Right ventricle myocardium inferior (tissue), 1 donor: Measurements from ENCODE around the gene IL11RA. TPM values are rescaled to one million over a fixed set of nuclear protein-coding genes. Genes with fewer than 3 reads are reported as not detected.

Experiments
- ATAC-seq: fragments of 200-7000 bp; cut with Tn5 transposase; one replicate; pipeline ENCODE4 v1.9.1; 2020; ENCODE audit warnings: mild to moderate bottlenecking, moderate library complexity
- DNase-seq: peaks from one replicate; pipeline ENCODE4 v3.0.0; 2021; ENCODE audit errors: missing footprints
- intact Hi-C: fragments of 100-400 bp; cut with DNase I; formaldehyde crosslinking; loops from one replicate; pipeline ENCODE4 v1.11.0; 2022
- long read RNA-seq: library from polyadenylated mRNA; unstranded; transcript quantifications from one replicate; pipeline ENCODE4 v2.0.0, GENCODE V29; 2021
- total RNA-seq: library from RNA; stranded (reverse); fragmentation: NEBNext Ultra II Directional; extraction: Animal tissue kit (Norgen Biotek cat#: 25700); gene quantifications from one replicate; pipeline ENCODE4 v1.2.1, GENCODE V29; 2021
- donor health status: DM: no; HTN: yes; CAD: no; lungs with severe emphysema.

Gene IL11RA
- total RNA-seq = 43.6 TPM
- long read RNA-seq, transcript IL11RA-202 (13 exons, 1,700 nt) = major isoform, 16 of 39 reads
- long read RNA-seq, partial matches to known transcripts = 8 of 39 reads
- long read RNA-seq, other reads (novel, unspliced or antisense) = 13 of 39 reads

DNA sequence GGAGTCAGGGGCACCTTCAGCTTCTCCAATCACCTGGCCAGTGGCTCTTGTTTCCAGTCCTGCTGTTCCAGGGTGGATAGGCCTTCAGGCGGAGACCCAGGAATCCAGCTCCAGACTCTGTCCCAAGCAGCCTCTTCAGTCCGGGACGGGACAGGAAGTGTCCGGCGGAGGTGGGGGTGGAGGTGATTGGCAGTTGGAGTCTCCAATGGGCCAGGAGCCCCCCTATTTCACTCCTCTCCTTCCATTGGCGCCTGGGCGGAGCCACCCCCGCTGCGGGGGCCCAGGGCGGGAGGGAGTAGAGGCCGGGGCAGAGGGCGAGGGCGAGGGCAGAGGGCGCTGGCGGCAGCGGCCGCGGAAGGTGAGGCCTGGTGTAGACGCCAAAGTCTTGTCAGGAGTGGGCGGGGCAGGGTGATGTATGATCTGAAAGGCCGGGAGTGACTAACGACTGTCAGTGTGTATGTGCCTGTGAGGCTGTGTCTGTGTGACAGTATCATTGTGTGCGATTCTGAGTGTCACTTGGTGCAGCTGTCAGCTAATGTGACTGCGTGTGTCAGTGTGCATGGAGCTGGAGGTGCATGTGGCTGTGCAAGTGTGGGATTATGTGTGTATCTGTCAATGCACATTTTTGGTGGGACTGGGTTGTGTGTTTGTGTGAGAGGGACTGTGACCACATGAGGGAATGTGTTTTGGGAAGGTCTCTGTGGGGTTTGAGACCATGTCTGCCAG lies at the start of gene IL11RA:
Gene IL11RA (plus strand): TSS at position 310 of the 726 bp plus-strand sequence. CDS start 3,033 bp downstream, outside the sequence.
- ATAC-seq (peak; percentile 87), DNase-seq (peak; percentile 93)
- intact Hi-C loops = no loop called here

DNA sequence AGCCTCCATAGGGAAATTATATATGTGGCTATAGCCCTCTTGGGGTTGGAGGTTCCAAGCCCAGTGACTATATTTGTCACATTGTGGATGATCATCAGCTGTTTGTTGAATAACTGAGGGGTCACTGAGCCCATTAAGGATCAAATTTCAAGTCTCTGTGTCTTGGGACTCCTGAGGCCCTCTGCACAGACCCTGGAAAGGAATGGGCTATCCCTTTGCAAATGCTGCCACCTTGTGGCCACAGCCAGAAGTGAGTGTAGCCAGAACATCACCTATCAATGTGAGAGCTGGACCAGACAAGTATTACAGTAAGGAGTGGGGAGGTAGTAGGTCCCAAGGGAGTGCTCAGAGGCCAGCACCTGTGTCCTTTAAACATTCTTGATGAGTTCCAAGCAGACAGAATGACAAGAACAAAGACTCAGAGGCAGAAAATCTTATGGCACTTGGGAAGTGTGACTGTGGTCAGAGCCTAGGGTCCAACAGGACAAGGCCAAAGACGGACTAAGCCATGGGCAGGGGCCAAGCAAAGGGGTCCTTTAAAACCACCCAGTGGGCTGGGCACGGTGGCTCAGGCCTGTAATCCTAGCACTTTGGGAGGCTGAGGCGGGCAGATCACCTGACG lies 48.3 kb upstream of the IL11RA start:
- intact Hi-C loops = loop anchor here (2.0 to 5.0 kb wide), 2 partner anchors 55 to 271 kb away; no protein-coding TSS in a partner anchor
- DNase-seq (peak; percentile 90), ATAC-seq (peak; percentile 84)

DNA sequence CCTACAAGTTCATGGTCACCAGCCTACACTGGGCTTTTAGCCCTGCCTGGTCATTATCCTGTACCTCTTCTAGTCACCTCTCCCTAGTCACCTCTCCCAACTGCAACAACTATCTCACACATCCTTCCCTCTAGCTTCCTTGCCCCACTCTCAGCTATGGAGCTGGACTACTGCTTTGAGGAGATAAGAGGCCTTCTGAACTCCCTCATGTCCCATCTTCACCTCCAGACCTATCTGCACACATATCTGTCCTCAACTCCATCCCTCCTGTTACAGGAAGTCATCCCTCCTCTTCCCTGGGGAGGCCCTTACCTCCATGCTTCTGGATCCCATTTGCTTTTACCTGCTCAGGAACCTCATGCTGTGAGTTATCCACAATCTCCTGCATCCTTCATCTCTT lies 45.8 kb upstream of the IL11RA start:
- intact Hi-C loops = no loop called here
- DNase-seq (no peak), ATAC-seq (no peak)

DNA sequence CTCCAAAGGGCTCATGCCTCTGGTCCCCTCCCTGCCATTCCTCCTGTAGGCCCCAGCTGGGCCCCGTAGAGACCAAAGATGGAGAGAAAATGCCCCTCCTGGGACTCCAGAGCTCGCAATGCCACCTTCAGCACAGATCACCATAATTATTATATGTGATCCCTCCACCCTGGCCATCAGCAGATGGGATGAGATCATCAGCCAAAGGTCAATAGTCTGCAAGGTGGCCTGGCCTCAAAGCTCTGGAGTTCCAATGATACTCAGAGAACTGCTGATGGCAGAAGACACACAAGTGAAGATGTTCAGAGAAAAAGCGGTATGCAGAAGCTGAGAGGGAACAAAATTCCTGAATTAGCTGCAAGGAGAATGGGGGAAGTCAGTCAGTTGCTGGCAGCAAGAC lies 45.1 kb upstream of the IL11RA start:
- ATAC-seq = no peak
- intact Hi-C loops = no loop called here
- no peak for DNase-seq

DNA sequence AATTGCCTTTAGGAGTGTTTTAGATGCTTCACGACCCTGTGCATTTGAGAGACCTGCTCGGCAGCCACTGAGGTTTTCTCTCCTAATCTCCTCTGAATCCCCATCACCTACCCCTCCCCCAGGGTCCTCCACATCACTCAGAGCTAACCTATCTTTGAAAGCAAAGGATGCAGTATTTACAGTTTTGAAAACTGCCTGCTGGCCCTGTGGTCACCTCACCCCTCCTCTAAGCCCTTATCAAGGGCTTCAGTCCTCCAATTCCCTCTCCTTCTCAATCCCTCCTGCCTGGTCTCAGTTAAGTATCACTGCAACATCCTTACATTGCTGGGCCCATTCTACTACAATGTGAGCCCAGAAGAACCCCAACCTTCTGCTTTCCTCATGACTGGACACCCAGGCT lies 44.7 kb upstream of the IL11RA start:
- DNase-seq = no peak
- intact Hi-C loops = no loop called here
- no peak for ATAC-seq

DNA sequence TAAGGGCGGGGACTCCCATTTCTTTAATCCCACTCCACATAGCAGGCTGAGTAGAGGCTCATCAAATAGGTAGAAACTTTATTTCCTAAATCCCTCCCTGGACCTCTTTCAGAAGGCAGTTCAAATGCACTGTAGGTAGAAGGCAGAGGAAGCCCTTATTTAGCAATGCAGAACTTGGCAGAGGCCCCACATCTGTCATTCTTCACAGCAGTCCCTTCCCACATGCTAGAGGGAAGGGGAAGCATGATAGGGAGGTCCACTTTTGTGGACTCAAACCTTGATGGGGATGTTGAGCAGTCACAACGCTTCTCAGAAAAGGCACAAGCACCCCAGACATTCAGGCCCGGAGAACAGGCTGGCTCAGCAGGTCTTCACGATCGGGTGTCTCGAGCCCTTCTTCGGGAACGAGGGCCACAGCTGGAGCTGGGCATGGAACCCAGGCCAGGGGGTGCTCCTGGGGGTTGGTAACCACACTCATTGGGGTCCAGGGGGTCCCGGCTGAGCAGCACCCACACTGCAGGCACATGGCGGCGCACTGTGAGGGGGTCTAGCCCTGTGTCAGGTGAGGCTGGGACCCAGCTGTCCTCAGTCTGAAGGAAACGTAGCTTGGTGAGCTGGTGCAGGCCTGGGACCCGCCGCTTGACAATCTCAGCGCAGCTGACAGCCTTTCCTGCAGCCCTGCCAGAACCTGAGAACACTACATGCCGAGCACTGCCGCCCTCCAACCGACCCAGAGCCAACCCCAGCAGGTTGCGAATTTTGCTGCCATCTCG lies 41.4 kb upstream of the IL11RA start:
- intact Hi-C loops = loop anchor here (10.0 kb wide), 1 partner anchor 486 kb away; the partner anchor contains the start of gene DCAF12
- ATAC-seq (peak; percentile 35), DNase-seq (no peak)

DNA sequence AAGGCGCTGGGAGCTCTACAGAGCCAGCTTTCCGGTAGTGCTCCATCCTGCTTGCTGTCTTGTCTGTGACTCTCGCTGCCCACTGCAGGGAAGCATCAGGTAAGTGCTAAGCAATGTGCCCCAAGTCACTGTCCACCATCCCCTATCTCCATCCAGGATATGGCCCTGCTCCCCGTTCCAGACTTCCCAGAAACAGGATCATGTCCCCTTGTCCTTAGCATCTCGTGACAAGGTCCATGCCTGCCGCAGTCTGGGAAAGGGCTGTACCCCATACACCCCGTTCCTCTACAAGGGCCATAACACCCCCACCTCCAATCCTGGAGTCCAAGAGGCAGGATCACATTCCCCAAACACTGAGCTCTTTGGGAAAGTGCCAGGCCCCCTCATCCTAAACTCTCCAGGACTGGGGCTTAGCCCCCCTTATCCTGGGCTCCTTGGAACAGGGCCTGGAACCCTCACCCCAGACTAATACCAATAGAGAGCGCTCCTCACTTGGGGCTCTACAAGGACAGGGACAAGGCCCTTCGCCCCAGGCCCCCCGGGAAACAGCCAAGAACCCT lies 40.7 kb upstream of the IL11RA start:
- intact Hi-C loops = loop anchor here (10.0 kb wide), 1 partner anchor 487 kb away; the partner anchor contains the start of gene DCAF12
- ATAC-seq (peak; percentile 10), DNase-seq (no peak)

DNA sequence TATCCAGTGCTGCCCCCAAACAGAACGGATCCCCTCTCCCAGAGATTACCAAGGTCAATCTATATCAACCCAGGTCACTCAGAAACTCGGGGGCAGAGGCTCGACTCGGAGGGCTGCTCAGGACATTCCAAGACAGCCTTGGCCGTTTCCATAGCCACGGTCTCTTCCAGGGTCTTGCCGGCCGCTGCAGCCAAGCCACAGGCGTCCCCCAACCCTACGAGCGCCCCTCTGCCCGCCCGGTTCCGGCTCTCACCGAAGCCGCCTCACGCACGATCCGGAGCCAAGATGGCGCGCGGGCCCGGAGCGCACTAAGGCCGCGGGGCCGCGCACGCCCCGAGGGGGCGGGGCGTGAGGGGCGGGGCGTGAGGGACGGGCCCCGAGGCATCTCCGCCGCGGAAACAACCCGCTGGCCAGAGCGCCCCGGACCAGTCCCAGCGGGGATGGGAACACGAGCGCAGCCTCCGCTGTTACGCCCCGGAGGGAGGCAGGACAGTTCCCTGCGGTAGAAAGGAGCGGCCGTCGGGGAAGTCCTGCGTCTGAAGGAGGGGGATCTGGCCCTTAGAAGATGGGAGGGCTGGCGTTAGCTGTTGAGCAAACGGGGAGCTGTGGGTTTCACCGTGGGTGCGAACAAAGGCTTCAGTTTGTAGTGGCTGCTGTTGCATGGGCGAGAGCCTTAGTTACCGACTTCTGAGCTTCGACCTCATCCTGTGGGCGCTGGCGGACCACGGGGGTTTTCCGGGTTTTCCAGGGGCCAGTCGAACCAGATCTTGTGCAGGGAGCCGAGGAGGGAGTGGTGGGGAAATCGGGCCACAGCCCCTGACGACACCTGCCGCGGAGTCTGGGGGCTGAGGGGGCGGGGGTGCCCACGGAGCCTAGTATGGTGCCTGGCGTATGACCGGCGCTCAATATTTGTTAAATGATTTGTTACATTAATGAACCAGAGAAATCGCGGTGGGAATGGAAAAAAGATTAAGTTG lies 39.9 kb upstream of the IL11RA start, which contains the start of gene RPP25L:
Gene RPP25L (minus strand): TSS at position 287 of the 977 bp plus-strand sequence. CDS start 801 bp downstream, outside the sequence.
- peak; percentile 95 for DNase-seq
- intact Hi-C loops = loop anchor here (1.0 to 10.0 kb wide), 2 partner anchors 22 to 487 kb away; partner anchors contain the start of gene DCAF12
- ATAC-seq = peak; percentile 95

DNA sequence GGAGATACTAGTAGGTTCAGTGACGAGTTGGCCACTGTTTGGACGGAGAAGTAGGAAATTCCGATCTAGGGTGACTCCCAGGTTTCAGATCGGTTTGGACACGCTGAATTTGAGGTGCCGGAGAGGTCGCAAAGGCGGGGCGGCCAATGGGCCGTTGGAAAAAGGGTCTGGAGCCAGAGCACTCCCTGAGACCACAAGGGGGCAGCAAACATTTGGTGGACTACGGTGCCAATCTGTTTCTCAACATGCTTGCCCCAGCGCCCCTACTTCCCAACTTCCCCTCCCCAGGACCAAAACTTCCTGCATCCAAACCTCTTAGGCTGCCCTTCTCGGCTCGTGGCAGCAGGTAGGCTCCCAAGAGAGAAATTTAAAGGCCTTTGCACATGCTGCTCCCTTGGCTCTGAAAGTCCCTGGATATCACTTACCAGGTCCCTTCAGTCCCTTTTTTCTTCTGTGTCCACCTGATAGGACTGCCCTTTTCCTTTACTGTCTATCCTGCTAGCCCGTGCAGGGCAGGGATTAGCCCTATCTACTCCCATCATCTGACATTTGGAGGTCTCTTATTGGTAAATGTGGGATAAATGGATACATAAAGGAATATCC lies 39.1 kb upstream of the IL11RA start:
- DNase-seq (peak; percentile 86), ATAC-seq (peak; percentile 70)
- intact Hi-C loops = loop anchor here (1.0 to 10.0 kb wide), 2 partner anchors 21 to 488 kb away; partner anchors contain the start of gene DCAF12

DNA sequence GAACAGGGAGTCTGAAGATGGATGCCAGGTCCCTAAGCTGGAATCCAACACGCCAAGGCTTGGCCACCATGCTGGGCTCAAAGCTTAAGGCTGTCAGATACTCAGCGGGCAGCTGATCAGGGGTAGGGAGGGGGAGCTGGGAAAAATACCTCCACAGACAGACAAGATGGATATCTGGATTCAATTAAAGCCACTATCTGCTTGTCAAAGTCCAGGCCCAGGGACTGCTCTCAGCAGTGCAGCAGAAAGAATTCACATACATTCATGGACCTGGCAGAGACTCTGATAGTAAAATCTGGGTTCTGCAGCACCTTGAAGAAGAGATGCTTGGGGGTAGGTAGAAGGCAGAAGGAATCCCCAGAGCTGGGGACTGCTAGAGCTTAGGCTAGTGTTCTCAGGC lies 36.9 kb upstream of the IL11RA start:
- no peak for ATAC-seq
- no peak for DNase-seq
- intact Hi-C loops = loop anchor here (10.0 kb wide), 1 partner anchor 490 kb away; the partner anchor contains the start of gene DCAF12

DNA sequence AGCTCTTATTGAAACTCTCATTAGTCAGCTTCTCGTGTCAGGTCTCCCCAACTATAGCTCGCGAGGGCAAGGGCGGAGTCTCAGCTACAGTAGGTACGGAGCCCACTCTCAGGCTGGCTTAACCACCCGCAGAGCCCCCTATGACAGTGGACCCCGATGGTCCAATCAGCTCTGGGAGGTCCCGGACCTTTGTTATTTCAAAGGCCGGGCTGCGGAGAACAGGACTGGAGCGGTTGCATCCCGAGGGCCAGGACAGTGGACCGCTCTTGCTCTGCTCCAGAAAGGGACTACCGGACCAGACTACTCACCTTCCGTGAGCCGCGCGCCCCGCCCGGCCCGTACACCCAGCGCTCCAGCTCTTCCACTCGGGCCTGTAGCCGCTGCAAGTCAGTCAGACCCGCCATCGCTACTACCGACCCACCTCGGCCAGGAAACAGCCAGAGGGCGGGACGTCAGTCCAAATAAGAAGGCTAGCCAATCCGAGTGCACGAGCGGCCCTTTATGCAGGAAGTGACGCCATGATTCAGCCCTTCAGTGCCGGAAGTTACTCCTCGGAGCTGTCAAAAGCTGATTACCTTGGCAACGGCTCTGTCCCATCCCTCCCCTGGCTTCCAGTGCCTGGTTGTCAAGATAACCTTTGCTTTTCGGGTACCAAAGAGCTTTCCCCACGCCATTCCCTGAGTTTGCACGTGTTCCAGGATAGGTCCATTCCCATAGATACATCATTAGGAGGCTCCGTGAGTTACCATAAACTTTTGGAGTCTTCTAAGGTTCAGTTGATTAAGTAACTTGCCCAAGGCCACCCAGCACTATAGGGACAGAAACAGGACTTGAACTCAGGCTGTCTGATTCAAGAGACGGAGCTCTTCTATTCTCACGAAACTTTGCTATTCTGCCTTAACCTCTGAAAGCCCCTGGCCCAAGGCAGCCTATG lies 31.7 kb upstream of the IL11RA start, which contains the start of gene DCTN3:
Gene DCTN3 (minus strand): TSS at position 435 of the 934 bp plus-strand sequence. CDS start 31 bp downstream, at position 404.
- peak; percentile 97 for DNase-seq
- peak; percentile 96 for ATAC-seq
- intact Hi-C loops = no loop called here

DNA sequence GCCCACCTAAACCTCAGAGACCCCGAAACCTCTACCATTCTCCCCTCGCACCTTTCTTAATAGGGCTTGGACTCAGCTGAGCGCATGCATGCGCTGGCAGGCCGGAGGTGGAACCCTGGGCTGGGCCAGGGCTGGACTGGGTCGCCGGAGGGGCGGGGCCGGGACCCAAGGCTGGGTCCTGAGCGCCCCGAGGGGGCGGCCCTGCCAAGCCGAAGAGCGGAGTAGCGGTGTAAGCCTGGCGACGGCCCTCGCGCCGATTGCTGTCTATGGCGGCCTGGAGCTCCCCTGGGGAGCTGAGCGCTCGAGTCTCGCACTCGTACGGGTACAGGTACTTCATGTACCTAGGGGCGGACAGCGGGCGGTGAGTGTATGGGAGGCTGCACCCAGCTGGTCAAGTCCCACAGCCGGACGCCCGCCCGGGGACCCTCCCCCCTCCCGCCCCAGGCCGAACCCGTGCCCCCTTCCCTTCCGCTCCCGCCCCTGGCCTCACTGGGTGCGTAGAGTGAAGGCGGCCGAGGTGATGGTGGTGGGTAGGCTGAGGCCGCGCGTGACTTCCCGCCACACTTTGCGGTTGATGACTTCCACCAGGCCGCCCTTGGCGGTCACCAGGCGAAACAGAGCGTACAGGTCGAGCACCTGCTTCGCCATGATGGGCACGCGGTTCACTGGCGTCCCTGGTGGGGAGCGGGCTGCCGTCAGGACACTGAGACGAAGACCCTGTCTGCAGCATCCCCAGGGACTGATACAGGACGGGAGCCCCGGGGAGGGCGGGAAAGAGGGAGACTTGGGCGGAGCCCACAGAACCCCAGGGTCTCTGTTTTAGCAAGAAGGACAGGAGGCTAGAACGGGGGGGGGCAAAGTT lies 28.4 kb upstream of the IL11RA start:
- DNase-seq (peak; percentile 41), ATAC-seq (no peak)
- intact Hi-C loops = no loop called here

DNA sequence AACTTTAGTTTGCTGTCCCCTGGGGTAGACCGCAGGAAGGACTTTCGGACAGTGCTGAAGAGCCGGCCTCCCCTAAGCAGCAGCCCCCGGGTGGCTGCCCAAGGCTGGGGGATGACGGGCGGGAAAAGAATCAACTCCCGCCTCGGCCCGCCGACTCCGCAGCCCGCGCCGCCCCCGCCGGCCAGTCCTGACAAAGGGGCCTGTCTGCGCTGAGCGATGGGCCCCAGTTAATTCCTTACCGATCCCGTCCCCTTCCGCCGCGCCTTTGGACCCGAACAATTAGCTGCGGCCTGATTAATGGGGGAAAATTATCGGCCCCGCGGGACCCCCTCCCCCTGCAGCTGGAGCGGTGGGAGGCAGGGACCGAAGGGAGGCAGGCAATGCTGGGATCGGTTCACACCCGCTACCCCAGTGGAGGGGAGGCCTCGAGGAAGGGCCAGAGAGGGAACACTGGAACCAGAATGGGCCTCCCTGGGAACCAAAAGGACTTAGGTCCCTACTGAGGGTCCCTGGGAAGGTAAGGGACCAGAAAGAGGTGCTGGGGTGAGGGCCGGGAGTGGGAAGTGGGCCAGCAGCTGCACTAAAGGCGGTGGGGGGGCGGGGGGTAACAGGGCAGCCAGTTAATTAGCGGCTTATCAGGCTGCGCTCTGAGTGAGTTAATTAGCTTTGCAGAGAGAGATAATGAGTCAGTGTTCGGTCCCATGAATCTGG lies 27.4 kb upstream of the IL11RA start:
- ATAC-seq (no peak), DNase-seq (peak; percentile 31)
- intact Hi-C loops = no loop called here

DNA sequence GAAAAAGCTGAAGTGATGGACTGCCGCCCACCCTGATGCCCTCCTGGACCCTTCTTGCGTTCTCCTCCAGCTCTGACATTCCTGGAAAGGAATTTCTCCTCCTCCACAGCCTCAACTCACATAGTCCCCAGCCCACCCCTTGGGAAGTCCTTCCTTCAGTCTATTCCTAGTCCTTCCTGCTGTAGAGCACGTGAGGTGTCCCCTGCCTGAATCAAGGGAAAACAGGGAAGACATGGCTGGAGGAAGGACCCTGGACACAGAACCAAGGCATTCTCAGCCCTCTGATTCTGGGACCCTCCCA lies 26.8 kb upstream of the IL11RA start:
- ATAC-seq = no peak
- DNase-seq = peak; percentile 6
- intact Hi-C loops = no loop called here
